HG02885 (cell line): ENCODE measurements around the gene CALML5.

Experiments used
- ATAC-seq: cut with Tn5 transposase; IDR thresholded peaks from one replicate; pipeline ENCODE4 v1.9.1; 2021; ENCODE audit warnings: mild to moderate bottlenecking; ENCODE audit not compliant: unreplicated experiment, poor library complexity

CALML5 gene

DNA sequence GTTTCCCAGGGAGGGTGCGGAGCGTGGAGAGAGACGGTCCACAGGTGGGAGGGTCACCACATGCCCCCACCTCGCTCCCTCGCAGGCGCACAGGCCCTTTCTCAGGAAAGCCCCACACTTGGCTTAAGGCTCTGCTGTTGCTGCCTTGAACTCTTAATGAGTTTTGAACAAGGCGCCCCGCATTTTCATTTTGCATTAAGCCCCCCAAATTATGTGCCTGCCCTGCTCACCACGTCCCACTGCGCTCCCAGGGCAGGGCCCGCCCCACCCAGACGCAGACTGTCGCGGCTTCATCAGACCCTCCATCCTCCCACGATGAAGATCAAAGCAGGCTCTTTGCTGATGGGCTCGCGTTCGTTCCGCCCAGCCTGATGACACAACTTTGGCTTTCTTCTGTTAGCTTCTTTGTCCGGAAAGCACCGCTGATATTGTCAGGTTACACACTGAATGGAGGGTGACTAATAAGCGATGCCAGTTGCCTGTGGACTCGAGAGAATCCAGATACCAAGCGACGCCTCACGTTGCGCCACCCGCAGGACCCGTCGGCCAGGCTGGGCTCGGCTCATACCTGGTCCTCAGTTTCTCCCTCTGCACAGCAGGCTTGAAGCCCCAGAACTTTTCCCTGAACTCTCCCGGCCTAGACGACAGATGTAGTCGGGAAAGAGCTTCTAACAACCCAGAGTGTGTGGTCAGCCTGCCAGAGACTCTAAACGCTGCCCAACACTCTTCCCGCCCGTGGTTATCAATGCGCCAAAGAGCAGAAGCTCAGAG lies 34.9 kb upstream of the CALML5 start:
- ATAC-seq, result no peak

DNA sequence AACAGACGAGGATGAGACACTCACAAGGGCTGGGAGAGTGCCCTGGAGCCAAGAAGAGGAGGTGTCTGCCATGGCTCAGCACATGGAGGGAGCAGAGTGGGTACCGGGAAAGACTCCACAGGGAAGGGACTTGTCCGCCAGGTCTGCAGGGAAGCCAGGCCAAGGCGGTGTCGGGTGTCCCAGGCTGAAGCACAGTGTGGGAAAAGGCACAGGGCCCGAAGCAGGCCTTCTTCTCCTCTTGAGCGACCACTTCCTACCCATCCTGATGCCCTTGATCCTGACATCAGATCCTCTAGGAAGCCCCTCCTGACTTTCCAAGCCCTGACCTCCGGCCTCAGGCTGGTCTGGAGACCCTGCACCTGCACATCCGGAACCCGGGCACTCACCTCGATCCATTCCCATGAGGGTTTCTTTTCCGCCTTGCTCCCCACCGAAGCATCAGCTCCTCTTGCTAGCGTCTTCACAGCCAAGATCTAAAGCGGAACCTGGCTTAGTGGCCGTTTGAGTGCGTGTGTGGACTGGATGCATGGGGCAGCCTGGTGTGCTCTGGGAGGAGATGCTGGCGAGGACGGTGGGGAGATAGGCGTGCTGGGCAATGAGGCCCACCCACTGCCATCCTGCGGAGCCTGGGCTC lies 33.8 kb upstream of the CALML5 start:
- no peak for ATAC-seq

DNA sequence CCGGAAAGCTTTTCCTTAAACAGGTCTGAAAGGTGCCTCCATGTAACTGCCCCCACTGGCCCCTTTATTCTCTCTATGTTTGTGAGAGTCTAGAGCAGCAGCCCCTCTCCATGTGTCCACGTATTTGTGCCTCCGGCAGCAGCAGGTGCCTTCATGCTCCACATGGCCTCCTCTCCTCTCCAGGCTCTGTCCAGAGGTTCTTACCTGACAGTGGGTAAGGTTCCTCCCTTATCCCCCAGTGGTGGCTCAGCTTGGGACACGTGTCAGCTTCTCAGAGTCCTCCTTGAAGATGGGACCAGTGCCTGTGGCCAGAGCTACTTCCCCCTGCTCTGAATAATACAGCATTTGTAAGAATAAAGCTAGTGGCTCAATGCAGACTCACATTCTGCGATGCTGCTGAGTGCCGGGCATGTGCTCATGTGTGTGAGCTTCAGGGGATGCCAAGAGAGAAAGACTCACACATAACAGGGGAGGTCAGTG lies 33.3 kb upstream of the CALML5 start:
- ATAC-seq, result no peak

DNA sequence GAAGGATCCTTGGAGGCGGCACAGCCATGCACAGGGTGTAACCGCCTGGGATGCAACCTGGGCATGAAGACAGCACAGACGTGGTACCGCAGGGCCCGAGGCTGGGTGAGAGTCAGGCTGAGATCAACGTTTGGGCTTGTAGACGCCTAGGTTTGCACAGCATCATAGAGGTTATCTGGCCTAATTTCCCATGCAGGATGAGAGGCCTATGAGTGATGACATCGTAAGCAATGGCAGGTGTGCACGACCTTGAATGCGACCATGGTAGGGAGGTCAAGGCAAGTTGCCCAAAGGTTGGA lies 32.9 kb upstream of the CALML5 start:
- ATAC-seq, result no peak

DNA sequence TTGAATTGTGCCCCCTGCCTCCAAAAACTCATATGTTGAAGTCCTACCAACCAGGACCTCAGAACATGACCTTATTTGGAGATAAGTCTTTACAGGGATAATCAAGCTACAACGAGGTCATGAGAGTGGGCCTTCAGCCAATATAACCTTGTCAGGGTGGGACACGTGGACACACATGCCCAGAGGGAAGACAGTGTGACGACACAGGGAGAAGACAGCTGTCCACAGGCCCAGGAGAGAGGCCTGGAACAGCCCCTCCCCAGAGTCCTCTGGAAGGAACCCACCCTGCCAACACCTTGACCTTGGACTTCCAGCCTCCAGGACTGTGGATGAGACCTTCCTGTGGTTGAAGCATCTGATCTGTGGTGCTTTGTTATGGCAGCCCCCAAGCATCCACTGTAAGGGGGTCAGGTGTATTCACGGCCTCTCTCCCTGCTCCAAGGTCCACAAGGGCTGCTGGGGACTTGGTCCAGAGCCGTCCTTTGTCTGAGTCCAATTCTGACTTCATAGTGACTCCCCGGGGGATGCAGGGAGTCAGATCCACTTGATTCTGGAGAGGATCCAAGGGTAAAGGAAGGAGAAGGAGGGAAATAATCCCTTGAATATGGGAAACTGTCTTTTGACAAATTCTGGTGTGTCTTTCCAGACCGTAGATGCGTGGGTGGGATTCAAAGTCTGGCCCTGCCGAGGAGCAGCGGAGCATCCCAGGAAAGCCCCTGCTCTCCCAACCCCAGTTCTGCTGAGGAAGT lies 32.4 kb upstream of the CALML5 start:
- ATAC-seq, result no peak

DNA sequence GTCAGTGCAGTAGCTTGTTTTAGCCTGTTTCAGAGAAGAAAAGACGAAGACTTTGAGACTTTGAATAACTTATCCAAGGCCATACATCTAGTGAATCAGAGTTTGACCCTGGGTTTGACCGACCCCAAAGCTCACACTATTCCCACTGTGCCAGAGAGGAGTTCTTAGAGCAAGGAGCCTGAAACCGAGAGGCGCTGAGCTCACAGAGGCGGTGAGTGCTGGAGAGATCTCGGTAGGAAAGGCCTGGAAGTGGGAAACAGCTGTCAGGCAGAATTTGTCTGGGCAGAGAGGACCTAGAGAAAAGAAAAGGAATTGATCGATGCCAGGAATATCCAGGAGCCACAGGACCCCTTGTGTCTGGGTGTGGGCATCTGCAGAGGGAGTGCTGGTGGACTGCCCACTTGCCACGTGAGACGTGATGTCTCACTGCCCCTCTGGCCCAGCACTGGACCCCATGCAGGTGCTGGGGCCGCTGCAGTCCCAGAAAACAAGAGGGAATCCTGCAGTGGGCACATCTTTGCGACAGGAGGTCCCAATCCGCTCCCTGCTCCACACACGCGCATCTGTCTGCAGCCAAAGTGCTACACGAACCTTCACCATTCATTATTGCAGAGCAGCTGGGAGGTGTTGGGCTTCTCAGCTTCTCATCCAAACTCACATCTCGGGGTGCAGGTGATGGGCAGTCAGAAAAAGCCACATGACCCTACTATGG lies 31.6 kb upstream of the CALML5 start:
- ATAC-seq, result no peak

DNA sequence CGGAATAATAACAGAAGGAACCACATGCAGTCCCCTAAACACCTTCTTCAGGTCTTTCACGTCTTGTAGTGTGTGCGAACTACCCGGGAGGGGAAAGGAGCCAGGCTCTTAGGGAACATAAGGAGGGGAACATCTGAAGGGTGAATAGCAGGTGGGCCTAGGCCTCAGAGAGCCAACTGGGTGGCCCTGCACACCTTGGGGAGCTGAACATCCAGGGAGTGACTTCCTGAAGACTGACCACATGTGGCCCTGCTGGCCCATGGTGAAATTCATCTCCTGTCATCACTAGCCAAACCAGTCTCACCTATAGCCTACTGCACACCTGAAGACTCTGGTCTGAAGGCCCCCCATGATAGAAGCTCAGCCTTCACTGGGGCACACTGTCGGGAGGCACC lies 31.0 kb upstream of the CALML5 start:
- no peak for ATAC-seq

DNA sequence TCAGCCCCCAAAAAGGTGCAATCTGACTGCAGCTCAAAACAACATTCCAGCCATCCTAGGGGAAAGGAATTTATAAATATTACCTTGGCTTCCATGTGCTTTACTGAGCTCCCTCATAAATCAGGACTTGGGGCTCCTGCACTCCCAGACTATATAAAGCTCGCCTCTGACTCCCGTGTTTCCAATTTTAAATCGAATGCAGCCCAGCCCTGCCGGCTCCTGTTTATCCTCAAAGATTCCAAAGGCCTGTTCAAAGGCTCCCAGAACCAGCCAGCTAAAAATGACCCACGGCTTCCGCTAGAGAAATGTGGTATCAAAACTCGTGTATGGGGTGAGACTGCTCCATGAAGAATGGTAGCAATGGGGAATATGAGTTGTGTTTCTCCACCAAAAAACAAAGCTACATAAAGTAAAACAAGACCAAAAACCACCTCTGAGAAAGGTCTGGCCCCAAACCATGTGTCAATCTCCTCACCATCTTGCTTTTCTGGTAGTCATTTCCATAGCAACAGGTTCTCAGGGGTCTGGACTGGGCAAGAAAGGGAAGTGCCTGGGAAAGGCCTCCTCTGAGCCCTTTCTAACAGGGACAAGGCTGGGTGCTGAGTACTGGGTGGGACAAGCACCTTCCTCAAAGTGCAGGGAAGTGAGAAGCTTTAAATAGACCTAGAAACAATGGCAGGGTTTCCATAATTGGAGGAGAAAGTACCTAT lies 30.5 kb upstream of the CALML5 start:
- ATAC-seq, result no peak

DNA sequence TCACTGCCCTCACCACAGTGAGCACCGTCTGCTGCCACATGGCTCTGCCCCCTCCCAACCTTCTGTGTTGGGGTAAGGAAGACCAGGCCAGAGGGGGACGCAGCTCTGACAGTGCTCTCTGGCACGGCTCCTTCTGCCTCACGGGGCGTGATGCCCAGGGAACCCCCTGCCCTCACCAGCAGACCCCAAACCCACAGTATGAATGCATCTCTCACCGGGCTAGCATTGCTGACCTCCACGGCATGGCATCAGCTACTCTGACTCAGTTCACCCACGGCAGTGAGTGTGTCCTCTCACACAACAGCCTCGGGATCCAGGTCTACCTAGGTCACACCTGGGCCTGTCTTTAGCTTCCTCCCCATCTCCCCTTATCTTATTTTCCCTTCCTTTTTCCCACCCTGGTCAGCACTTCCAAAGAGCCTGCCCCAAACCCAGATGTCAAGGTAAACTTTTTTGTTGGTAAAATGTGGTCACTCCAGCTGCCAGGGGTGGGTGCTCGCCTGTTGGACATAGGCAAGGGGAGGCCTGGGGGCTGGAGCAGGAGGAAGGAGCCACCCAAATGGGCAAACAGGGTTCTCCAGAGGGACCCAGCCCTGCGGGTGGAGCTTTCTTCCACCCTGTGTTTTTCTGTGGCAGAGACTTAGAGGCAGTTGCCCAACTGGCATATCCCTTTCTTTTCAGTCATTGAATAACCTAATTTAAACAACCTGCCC lies 29.8 kb upstream of the CALML5 start:
- no peak for ATAC-seq

DNA sequence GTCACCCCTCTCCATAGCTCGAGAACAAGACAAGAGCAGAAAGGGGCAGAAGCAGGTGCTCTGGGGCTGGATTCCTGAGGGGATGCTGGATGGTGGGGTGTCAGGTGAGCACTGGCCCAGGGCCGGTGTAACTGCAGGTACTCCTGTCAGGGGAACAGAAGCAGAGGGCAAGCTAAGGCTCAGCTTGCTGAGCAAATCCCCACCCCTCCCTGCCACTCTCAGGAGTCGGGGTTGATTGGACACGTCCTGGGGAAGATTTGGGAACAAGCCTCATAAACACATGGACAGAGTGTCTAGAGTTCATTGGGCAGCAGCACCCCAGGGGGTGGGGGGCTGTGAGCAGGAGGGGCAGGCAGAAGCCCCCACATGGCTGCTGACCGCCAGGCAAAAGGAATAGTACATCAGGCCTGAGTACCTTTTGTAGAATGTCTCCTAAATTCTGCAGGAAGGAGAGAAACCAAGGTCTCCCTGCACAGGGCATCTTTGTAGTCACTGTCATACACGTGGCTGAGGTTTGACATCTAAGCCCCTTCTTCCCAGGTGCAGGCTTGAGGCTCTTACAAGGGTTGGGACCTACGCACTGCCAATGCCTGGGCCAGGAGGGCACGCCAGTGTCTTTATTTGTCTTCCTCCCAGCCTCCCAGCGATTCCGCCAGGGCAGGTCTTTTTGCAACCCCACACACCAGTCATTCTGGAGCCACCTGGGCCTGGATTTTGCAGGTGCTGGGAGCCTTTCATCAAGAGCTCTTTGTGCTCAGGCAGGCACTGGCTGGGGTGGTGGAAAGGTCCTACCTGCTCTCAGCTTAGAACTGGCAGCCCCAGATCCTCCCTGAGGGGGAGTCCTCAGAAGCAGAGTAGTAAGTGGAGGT lies 28.2 kb upstream of the CALML5 start:
- ATAC-seq, result no peak

DNA sequence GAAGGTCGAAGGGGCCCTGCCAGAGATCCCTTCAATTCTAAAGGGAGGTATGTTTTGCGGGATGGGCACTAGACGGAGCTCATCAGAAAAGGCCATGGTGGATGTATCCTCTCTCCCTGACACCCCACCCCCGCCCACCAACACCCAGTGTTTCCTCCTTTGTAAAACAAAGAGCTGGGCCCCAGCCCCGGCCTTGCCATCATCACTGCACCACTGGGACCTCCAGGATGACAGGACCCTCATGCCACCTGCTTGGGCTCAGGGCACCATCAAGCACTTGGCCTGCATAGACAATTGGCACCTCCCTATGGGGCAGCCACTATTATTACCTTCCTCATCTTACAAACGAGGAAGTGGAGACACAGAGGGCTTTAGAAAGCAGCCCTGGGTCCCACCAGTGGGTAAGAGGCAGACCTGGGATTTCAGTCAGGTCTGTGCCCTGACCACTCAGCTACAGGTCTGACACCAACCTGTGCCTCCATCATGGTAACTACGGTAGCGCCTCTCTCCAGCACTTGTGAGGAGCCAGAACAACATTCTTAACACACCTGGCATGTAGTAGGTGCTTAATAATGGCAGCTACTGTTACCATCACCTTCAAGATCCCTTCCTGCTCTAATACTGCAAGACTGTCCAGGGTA lies 27.4 kb upstream of the CALML5 start:
- no peak for ATAC-seq

DNA sequence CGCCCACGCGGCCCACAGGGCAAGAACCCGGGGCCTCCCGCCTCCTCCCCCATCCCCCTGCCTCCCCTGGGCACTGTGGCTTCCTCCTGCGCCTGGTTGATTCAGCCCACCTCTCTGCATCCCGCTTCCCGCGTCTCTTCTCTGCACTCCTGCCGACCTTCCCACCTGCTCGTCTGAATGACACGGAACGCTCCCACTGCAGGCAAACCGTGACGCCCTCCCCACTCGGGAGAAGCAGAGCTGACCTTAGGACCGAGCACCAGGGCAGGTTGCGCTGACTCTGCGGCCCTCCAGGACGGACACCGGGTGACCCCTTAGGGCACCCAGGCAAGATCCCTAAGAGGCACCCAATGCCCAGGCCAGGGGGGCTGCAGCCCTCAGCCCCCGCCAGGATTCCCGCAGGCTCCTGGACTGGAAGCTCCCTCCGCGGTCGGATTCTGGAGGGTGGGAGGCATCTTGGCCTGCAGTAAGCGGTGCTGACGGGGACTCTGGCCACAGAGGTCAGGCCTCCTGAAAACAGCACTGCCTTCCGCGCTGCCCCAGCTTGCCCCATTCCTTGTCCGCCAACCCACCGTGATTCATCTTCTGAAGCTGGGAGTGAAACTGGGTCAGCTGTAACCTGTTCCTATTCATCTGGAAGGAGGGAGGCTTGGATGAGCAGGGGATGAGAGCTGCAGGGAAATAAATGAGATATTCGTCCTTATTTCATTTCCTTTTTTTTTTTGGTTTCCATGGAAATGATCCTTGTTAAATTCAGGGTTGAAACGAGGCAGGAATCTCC lies 26.4 kb upstream of the CALML5 start:
- no peak for ATAC-seq

DNA sequence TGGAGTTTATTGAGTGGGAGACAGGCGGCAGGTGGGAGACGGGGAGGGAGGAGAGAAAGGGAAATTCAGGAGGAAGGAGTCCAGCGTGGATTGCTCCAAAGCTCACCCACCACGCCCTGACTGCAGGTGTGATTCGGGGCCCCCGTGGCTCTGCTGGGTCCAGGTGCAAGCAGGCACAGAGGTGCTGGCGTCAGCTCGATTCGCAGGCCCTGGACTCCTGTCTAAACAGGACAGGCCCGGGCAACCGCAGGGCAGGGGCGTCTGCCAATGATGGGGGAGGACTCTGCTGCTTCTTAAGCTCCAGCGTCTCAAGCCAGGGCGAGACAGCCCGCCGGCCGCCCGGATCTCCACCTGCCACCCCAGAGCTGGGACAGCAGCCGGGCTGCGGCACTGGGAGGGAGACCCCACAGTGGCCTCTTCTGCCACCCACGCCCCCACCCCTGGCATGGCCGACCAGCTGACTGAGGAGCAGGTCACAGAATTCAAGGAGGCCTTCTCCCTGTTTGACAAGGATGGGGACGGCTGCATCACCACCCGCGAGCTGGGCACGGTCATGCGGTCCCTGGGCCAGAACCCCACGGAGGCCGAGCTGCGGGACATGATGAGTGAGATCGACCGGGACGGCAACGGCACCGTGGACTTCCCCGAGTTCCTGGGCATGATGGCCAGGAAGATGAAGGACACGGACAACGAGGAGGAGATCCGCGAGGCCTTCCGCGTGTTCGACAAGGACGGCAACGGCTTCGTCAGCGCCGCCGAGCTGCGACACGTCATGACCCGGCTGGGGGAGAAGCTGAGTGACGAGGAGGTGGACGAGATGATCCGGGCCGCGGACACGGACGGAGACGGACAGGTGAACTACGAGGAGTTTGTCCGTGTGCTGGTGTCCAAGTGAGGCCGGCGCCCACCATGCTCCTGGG lies 25.5 kb upstream of the CALML5 start, which contains the start of gene CALML3:
CALML3 (plus strand) TSS at position 321 of the 920 bp plus-strand sequence; CDS start at position 446, 125 bp downstream.
- ATAC-seq, result no peak

DNA sequence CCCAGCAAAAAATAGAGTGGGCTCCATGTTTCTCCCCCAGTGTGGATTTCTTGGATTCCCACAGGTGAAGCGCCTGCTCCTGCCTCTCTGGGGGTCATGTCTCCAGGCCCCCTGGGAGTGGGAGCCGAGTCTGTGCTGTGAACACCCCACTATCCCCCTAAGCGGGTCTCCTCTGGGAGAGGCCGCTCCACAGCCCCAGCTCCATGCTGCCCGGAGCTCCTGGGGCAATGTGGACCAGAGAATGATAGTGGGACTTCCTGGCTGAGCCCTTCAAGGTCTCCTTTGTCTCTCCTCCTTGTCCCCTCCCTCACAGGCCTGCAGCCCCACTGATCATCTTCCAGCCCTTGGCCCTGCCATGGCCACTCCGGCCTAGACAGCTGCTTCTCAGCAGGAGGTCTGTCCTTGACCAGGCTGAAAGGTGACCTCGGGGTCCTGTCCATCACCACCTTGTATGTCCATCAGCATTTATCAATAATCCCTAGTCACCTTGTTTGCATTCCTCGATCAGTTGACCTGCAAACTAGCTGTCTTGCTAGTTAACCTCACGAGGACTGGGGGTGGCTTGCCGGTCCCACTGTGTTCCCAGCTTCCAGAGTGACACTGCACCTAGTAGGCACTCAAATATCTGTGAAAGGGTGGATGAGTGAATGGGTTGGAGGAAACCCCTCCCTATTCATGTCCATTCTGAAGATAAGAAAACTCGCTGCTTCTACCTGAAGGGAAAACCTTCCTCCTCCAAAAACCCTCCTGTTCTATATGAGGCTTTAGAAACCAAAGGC lies 24.6 kb upstream of the CALML5 start:
- ATAC-seq, result no peak

DNA sequence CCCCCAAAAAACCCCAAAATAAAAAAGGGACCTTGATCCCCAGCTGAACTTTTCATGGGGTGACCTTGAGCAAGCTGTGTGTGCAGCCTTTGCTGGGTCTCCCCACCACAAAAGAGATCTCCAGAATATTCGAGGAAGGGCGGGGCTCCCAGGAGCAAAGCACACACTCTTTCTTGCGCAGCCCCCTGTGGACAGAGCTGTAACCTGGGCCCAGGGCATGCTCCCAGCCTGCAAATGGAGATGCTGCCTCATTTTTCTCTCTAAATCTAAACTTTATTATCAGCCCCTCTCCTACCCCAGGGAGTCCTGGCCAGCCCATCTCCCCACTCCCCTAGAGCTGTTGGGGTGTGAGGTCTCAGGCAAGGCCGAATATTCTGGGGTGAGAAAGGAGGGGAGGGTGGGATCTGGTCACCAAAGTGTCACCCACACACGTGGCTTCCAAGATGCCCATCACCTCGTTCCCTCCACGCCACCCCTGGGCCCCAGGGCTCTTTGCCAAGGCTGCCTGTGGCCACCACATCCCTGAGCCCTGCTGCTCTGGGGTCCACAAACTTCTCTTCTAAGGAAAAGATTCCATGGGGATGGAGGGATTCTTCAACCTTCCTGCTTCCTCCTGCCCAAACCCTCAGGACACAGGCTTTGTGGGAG lies 23.7 kb upstream of the CALML5 start:
- no peak for ATAC-seq
